Measurements from ENCODE around the gene MRM1.

MRM1 gene

DNA sequence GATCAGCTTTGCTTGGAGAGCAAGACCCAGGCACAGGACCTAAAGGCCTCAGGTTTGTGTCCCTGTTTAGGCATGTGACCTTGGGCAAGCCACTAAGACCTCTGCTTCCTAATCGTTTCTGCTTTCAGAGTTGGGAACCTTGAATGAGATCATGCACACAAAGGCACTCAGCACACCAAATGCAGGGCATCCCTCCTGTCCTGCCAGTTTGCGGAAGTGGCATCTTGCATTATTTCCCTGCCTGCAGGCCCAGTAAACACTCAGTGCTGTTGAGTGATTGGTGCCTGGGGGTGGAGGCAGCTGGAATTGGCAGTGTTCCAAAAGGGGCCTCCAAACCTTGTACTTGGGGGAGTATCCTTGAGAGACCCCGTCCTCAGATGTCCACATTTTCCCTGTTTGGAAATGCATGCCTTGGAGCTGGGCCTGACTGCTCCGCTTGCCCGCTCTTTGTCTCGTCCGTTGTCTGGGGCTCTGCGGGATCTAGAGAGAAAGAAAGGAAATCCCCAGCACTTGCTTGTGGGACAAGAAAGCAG, 28.7 kb downstream of the MRM1 start:
- in situ Hi-C loops (cut with HindIII; ENCODE audit: low sequenced_read_pairs): no loop called here

DNA sequence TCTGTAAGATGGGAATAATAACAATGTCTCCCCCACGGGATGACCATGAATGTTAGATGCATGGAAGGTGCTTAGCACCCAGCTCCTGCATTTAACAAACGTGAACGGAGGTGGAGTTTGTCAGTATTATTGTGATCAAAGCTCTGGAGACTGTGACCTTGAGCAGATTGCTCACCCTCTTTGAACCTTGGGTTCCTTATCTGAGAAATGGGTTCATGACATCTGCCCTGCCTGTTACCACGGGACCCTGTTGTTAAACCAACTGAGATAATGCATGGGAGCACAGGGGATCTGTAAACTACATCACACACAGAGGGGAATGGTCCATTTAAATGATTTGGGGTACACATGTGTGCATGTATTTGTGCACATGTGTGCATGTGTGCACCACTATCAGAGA, 29.6 kb downstream of the MRM1 start:
- in situ Hi-C loops (cut with HindIII; ENCODE audit: low sequenced_read_pairs): no loop called here

DNA sequence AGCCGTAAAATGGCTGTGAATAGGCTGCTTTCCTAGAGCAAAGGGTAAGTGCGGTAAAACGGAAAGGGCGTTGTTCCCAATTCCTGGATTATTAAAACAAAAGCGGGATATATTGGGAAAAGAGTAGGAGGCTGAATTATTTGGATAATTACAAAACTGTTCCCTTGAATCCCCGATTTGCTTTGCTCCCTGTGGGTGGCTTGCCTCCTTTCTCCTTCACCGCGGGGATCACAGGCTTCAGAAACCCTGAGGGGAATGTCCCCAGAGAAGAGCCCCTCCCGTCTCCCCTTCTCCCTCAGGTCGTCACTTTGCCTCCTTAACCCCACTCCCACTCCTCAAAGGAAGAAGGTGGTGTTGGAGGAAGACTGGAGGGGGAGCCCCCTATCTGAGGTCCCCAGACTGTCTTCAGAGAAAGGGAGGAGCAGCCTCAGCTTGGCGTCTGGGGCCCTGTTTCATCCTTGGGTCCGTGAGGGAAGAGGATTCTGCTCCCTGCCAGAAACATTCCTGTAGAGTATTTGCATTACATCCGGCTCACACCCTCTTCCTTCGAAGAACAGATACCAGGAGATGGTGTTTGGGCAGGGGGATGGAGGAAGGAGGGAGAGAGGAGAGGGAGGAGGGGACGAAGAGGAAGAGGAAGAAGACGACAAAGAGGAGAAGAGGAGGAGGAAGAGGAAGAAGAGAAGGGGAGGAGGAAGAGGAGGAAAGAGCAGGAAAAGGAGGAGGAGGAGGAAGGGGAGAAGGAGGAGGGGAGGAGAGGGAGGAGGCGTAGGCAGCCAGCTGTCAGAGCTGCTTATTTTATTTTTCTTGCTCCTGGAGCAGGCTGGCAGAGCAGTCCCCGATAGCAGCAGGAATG, 31.8 kb downstream of the MRM1 start:
- in situ Hi-C loops (cut with HindIII; ENCODE audit: low sequenced_read_pairs): no loop called here

DNA sequence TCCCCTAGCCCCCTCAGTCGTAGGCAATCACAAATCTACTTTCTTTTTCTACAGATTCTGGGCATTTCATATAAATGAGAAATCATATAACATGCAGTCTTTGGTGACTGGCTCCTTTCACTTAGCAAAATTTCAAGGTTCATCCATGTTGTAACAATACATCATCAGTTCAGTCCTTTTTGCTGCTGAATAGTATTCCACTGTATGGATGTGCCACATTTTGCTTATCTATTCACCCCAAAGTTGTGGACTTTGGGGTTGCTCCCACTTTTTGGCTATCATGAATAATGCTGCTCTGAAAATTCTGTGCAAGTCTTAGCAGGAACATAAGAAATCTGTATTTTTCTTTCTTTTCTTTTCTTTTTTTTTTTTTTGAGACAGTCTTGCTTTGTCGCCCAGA, 39.0 kb downstream of the MRM1 start:
- in situ Hi-C loops (cut with HindIII; ENCODE audit: low sequenced_read_pairs): no loop called here

DNA sequence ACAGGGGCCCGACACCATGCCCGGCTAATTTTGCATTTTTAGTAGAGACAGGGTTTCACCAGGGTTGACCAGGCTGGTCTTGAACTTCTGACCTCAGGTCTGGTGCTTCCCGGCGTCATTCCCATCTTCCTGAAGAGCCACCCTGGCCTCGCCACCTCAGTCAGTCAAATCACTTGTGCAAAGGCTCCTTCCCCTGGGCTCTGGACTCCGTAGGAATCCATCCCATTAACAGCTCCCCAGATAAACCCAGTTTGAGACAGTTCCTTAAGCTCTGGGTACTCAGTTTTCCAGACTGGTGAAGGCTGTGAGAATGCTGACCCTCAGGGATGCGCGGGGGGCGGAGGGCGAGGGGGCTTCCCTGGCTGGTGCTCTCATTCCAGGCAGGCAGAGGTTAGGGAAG, 39.5 kb downstream of the MRM1 start:
- in situ Hi-C loops (cut with HindIII; ENCODE audit: low sequenced_read_pairs): no loop called here

DNA sequence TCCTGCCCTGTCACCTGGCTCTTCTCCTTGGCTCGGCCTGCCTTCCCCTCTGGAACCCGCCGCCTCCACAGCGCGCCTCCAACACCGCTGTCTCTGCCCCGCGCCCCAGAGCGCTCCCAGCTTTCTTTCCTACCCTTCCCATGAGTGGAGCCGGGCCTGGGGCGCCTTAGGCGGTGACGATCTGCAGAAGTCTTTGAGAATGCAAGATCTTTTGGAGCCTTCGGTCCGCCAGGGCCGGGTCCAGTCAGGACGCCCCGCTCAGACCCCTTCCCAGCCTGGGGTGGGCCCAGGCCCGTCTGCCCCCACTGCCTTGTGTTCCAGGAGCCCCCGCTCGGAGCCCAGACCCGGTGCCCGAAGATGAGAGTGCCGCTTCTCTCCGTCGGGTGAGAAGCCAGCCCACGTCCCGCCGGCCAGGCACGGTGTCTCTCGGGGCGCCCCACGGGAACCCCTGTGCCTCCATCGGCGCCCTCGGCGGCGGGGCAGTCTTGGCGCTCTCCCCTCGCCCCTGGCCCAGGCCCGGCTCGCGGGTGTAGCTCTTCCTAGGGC, 40.0 kb downstream of the MRM1 start:
- in situ Hi-C loops (cut with HindIII; ENCODE audit: low sequenced_read_pairs): no loop called here

DNA sequence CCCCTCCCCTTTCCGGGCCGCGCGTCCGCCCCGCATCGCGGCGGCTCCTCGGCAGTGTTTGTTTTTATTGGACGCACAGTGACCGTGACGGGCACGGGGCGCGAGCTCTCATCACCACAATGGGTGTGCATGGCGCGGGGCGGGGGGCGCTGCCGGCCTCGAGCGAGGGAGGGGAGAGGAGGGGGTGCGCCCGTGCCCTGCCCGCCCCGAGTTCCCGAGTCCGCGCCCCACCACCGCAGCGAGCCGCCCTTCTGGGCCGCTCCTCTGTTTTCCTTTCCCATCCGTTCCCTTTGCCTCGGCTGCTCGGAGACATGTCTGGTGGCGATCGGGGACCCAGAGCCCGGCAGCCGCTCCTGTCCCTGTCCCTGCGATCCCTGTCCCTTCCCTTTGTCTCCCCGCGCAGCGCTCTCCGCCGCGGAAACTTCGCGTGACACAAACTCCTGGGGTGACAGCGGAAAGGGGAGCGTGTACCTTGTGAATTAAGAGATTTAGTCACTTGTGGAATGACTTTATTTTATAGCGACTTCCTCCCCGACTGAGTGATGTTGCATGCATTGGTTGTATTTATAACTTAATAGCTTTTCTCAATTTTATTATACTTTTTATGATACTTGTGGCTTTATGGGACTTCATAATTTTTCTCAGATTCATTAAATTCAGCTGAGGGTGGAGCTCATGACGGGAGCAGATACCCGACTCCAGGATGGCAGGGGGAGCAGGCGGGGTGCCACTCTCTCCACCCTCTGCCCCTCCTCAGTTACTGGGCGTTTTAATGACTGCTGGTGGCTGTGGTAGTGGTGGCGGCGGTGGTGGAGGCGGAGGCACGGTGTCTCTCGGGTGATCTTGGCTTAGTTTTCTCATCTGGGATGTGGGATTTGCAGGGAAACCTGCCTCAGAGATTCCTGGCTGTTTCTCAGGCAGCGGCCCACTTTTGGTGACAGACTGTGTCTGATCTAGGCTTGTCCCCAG, 40.8 kb downstream of the MRM1 start:
- in situ Hi-C loops (cut with HindIII; ENCODE audit: low sequenced_read_pairs): no loop called here

DNA sequence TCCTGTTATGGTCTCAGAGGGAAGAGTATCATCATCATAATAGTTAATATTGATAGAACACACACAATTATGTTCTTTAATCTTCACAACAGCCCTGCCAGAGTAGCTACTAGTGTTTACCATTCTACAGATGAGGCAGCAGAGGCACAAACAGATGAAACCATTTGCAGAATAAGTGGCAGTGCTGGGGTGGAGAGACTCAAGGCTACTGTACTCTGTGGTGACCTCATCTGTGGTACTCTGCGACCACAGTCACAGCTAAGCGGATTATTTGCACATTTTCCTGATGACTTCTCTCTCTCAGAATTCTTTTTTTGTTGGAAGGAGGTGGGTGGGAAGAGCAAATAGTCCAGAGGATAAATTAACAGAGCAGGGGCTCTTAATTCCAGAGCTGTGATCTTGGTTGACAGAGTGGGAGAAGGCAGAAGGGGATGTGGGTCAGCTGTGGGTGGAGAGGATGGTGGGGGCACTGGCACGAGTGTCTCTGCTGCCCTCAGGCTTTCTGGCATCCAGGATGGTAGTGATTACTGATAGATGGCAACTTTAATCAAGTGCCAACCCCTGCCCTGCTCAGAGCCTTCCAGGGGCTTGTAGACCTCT, 41.8 kb downstream of the MRM1 start:
- in situ Hi-C loops (cut with HindIII; ENCODE audit: low sequenced_read_pairs): no loop called here

DNA sequence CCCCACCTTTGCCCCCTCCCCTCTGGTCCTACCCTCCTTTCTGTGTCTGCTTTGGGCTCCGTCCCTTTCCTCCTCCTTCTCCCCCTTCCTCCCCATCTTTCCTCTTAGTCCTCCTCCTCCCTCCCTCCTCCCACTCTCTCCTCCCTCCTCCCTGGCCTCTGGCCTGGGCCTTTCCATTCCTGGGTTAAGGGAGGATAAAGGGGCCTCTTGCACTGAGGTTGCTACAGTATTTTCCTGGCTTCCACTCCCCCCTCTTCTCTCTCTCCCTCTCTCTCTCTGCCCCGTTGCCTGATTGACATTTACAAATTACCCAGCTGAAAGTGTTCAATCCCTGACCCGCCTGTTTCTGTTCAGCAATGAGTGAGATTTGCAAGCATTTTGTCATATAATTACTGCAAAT, 44.0 kb downstream of the MRM1 start:
- in situ Hi-C loops (cut with HindIII; ENCODE audit: low sequenced_read_pairs): no loop called here

DNA sequence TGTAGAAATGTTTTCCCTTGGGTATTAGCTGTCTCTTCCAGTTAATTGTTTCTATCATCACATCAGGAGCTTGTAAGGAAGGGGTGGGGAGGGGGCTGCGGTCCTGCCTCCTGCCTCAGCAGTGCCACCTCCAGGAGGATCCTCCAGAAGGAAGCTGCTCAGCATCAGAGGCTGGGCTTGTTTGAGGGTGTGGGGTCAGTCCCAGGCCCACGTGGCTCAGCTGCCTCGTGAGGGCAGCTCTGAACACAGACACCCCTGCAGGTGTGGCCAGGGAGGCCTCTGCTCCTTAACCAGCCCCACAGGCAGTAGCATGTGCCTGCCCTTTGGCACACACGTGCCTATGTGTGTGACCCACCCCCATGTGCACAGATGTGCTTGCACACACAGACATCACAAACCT, 46.3 kb downstream of the MRM1 start:
- in situ Hi-C loops (cut with HindIII; ENCODE audit: low sequenced_read_pairs): no loop called here

DNA sequence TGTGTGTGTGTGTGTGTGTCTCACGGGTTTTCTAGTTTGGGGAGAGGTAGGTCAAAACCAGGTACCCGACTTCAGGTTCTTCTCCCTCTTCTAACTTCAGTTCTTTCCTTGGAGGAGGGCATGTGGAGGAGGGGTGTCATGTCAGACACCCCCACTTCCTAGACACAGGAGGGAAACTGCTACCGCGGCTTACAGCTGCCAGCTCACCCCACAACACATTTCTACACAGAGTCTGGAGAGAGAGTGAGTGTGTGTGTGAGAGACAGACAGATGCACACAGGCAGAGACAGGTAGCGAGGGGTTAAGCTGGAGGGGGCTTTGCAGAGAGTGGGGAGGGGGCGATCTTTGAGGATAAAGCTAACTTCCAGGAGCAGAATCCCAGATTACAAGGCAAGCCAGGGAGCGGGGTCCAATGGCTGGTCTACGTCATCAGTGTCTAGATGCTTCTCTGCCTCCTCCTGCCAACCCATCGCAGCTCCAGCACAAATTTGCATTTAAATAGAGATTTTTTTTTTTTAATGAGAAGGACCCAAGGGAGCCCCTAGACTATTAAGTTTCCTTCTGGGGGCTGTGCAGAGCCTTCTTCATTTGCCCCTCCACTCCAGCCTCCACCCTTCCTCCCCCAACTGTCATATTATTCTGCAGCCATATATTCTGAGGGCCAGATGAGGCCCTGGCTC, 48.9 kb downstream of the MRM1 start:
- in situ Hi-C loops (cut with HindIII; ENCODE audit: low sequenced_read_pairs): no loop called here

DNA sequence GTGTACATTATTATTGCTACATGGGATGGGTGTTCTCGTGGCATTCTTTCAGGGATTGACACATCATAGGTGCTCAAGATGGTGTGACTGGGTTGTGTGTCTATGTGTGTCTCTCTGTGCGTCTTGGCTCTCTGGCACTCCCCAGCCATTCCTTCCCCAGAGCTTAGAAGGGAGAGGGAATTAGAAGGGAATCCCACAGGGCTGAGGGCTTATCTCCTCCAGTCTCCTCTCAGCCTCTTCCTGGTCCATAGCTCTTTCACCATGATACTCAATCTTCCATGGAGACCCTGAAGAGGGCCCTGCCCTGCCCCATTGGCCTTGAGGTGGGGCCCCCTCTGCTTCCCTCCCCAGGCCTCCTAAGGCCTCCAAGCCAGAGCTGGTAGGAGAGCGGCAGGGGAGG, 52.0 kb downstream of the MRM1 start:
- in situ Hi-C loops (cut with HindIII; ENCODE audit: low sequenced_read_pairs): no loop called here

DNA sequence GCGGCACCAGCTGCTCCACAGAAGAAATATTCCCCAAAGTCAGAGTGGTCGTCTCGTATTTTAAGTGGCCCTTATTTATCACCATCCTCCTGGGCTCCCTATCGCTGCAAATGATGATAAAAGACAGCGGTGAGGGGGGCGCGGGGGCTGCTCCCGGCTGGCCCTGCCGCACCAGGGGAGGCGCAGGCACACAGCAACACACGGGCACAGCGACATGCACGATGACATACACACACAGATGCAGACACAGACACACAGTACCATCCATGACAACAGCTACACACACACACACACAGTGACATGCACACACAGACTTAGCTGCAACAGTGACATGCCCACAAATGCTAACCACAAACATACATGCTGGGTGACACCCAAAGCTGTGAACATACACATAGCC, 52.5 kb downstream of the MRM1 start:
- in situ Hi-C loops (cut with HindIII; ENCODE audit: low sequenced_read_pairs): no loop called here

DNA sequence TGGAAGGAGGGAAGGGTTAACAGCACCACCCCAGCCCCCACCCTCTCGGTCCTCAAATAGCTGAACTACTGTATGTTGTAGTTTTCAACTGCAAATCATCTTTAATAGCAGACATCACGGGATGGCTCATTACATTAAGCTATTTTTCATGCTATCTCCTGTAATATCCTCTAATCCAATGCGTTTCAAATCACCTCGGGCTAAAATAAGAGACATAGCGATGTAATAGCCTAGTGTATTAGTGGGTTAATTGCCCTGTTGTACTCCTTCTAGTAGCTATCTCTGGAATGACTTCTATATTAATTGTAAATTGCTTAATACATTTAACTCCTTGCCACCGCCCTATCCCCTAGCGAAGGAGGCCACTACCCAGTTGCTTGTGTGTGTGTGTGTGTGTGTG, 54.3 kb downstream of the MRM1 start:
- in situ Hi-C loops (cut with HindIII; ENCODE audit: low sequenced_read_pairs): no loop called here

DNA sequence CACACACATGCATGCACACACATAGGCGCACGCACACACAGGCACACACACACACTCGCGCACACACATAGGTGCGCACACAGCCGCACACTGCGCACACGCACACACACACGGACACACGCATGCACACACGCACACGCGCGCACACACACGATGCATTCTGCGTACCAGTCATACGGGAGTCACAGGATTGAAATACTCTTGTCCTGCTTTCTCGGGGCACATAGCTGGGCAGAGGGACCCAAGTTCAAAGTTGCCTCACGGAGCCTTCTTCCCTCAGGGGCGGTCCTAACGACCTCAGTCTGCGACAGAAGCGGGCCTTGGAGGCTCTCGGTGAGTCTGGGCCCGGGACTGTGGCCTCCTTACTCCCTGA, 56.0 kb downstream of the MRM1 start:
- in situ Hi-C loops (cut with HindIII; ENCODE audit: low sequenced_read_pairs): no loop called here

DNA sequence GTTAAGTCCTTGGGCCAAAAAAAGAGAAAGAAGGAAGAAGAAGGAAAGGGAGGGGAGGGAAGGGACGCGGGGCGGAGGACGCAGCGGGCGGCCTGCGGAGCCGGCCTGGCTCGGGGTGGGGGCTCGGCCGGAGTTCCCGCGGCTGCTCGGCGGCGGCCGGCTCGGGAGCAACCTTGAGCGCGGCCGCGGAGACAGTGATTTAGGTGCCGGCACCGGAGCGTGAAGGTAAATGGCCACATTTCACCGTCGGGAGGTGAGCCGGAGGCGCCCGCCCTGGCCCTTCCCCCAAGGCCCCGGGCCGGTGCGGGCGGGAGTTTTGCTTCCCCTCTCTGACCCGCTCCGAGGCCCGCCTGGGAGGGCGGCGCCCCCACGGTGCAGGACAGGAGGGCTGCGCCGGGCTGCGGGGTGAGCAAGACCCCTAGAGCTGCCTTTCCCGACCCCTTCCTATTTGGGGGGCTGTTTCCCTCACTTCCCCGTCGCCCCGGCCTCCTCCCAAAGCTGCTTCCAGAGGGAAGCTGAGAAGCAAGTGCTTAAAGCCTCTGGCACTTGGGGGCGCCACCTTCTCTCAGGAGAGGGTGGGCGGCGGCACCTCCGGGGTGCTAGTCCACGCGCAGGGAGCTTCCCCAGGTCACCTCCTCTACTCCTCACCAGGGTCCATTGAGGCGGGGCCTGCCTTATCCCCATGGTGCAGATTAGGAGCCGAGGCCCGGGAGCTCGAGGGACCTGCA, 56.5 kb downstream of the MRM1 start:
- in situ Hi-C loops (cut with HindIII; ENCODE audit: low sequenced_read_pairs): no loop called here
